Measurements from ENCODE around the gene CYP2A7.
"Not testable (repeated sequence)": the region's sequence is repeated elsewhere in the genome, so short reads cannot be mapped to it uniquely, and the experiment has no call there.

CYP2A7 gene
- total RNA-seq = 0 reads per million in 4 experiments

GRCh38 chr19:40882062-40882461 is at the start of gene CYP2A7:
TSS of gene CYP2A7 (minus strand) at chr19:40882231. CDS start at chr19:40882210, 21 bp downstream.
- not testable (repeated sequence) for DNase-seq

GRCh38 chr19:40930799-40931198 is 48.8 kb upstream of the CYP2A7 start:
- DNase-seq = not testable (repeated sequence)

- not testable (repeated sequence) for DNase-seq
Observed at GRCh38 chr19:40929942-40930341, 47.9 kb upstream of the CYP2A7 start.

GRCh38 chr19:40928850-40929249 is 46.8 kb upstream of the CYP2A7 start:
- no peak for DNase-seq

GRCh38 chr19:40927567-40927966 is 45.5 kb upstream of the CYP2A7 start:
- no peak for DNase-seq

GRCh38 chr19:40926276-40926675 is 44.2 kb upstream of the CYP2A7 start:
- DNase-seq = not testable (repeated sequence)

- DNase-seq = no peak
Observed at GRCh38 chr19:40923934-40924391, 41.9 kb upstream of the CYP2A7 start.

- not testable (repeated sequence) for DNase-seq
Observed at GRCh38 chr19:40922237-40923160, 40.5 kb upstream of the CYP2A7 start.

- DNase-seq = no peak
Observed at GRCh38 chr19:40921005-40921897, 39.2 kb upstream of the CYP2A7 start.

- no peak for DNase-seq
Observed at GRCh38 chr19:40920300-40921004, 38.4 kb upstream of the CYP2A7 start.

GRCh38 chr19:40919530-40920299 is 37.7 kb upstream of the CYP2A7 start:
- not testable (repeated sequence) for DNase-seq

GRCh38 chr19:40918303-40918702 is 36.3 kb upstream of the CYP2A7 start:
- DNase-seq = not testable (repeated sequence)

GRCh38 chr19:40908976-40909375 is 26.9 kb upstream of the CYP2A7 start:
- DNase-seq = no peak

GRCh38 chr19:40907968-40908735 is 26.1 kb upstream of the CYP2A7 start:
- DNase-seq = peak; percentile 53

- no peak for DNase-seq
Observed at GRCh38 chr19:40906512-40906911, 24.5 kb upstream of the CYP2A7 start.

GRCh38 chr19:40904673-40905156 is 22.7 kb upstream of the CYP2A7 start:
- DNase-seq = not testable (repeated sequence)

GRCh38 chr19:40901975-40902750 is 20.1 kb upstream of the CYP2A7 start:
- not testable (repeated sequence) for DNase-seq

- DNase-seq = not testable (repeated sequence)
Observed at GRCh38 chr19:40900521-40900920, 18.5 kb upstream of the CYP2A7 start.

- not testable (repeated sequence) for DNase-seq
Observed at GRCh38 chr19:40899964-40900363, 17.9 kb upstream of the CYP2A7 start.
